Osteoblast (primary cell): ENCODE measurements around the gene KRT4. TPM values are rescaled to one million over a fixed set of nuclear protein-coding genes. Genes with fewer than 3 reads are reported as not detected.
A peak's percentile ranks its signal among the peaks of the same experiment; 100 is the strongest.

Experiments used
- DNase-seq: peaks from one replicate; pipeline ENCODE4 v3.0.0; 2011; ENCODE audit warnings: low spot score, mixed read lengths; ENCODE audit not compliant: insufficient read length; ENCODE audit errors: missing footprints
- H2AFZ ChIP-seq: 2 replicates; pipeline ENCODE4 v1.6.0; 2011; ENCODE audit warnings: mild to moderate bottlenecking, low read length
- H3K27ac ChIP-seq: 2 replicates; pipeline ENCODE4 v1.5.1; 2011; ENCODE audit warnings: mild to moderate bottlenecking, low read depth, low read length, moderate library complexity
- H3K27me3 ChIP-seq: 2 replicates; pipeline ENCODE4 v1.6.0; 2012; ENCODE audit warnings: mild to moderate bottlenecking, control low read depth, inconsistent platforms, low read length, moderate library complexity; ENCODE audit not compliant: insufficient read depth
- H3K36me3 ChIP-seq: 2 replicates; pipeline ENCODE4 v1.5.1; 2011; ENCODE audit warnings: mild to moderate bottlenecking, low read length, control low read depth, moderate library complexity; ENCODE audit not compliant: insufficient read depth
- H3K4me1 ChIP-seq: 2 replicates; pipeline ENCODE4 v1.5.1; 2011; ENCODE audit warnings: mild to moderate bottlenecking, low read length, control low read depth, moderate library complexity; ENCODE audit not compliant: insufficient read depth
- H3K4me2 ChIP-seq: 2 replicates; pipeline ENCODE4 v1.6.0; 2011; ENCODE audit warnings: mild to moderate bottlenecking, low read length; ENCODE audit not compliant: insufficient read depth
- H3K4me3 ChIP-seq: fragments of 200-600 bp; sonication (generic); 3 replicates; pipeline ENCODE4 v1.5.1; 2012; ENCODE audit warnings: mild to moderate bottlenecking, low read length, inconsistent platforms; ENCODE audit not compliant: insufficient read depth
- H3K79me2 ChIP-seq: 2 replicates; pipeline ENCODE4 v1.6.0; 2012; ENCODE audit warnings: mild to moderate bottlenecking, low read length, control low read depth, inconsistent platforms; ENCODE audit not compliant: insufficient read depth
- H3K9me3 ChIP-seq: 2 replicates; pipeline ENCODE4 v1.5.1; 2011; ENCODE audit warnings: low read depth, low read length, control low read depth
- H4K20me1 ChIP-seq: 2 replicates; pipeline ENCODE4 v1.6.0; 2012; ENCODE audit warnings: mild to moderate bottlenecking, low read length, control low read depth; ENCODE audit not compliant: insufficient read depth
- total RNA-seq: library from RNA; depleted of rRNA; stranded (reverse); fragments of >200 nt; gene quantifications from 2 replicates; pipeline ENCODE4 v1.2.3, GENCODE V29; 2012
- TF ChIP-seq, protein P1 (sequence below): IDR thresholded peaks from 2 replicates; pipeline ENCODE4 v1.5.1; 2011; ENCODE audit warnings: mild to moderate bottlenecking, low read depth, low read length, moderate library complexity; ENCODE audit errors: extremely low read depth

The KRT4 gene
- total RNA-seq, 1 donor = not detected

GRCh38 chr12:52789637-52790426, 24.1 kb downstream of the KRT4 start:
- Histone ChIP-seq H3K27me3 (peaks cover 54% of the 10 kb centered on the region), H3K4me1 (no peaks in the 10 kb centered on the region), H3K4me3 (no peak overlapping the region), H3K79me2 (no peaks in the 10 kb centered on the region), H3K36me3 (no peaks in the 10 kb centered on the region), H4K20me1 (no peaks in the 10 kb centered on the region), H3K27ac (no peak overlapping the region), H2AFZ (no peak overlapping the region), H3K4me2 (no peak overlapping the region), H3K9me3 (no peaks in the 10 kb centered on the region)
- TF ChIP-seq, protein P1, sequence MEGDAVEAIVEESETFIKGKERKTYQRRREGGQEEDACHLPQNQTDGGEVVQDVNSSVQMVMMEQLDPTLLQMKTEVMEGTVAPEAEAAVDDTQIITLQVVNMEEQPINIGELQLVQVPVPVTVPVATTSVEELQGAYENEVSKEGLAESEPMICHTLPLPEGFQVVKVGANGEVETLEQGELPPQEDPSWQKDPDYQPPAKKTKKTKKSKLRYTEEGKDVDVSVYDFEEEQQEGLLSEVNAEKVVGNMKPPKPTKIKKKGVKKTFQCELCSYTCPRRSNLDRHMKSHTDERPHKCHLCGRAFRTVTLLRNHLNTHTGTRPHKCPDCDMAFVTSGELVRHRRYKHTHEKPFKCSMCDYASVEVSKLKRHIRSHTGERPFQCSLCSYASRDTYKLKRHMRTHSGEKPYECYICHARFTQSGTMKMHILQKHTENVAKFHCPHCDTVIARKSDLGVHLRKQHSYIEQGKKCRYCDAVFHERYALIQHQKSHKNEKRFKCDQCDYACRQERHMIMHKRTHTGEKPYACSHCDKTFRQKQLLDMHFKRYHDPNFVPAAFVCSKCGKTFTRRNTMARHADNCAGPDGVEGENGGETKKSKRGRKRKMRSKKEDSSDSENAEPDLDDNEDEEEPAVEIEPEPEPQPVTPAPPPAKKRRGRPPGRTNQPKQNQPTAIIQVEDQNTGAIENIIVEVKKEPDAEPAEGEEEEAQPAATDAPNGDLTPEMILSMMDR = no peak
- DNase-seq = peak; percentile 61

GRCh38 chr12:52788876-52789636, 24.9 kb downstream of the KRT4 start:
- peaks cover 57% of the 10 kb centered on the region for H3K27me3 ChIP-seq
- no peak overlapping the region for H3K4me2 ChIP-seq
- no peak overlapping the region for H3K4me3 ChIP-seq
- no peaks in the 10 kb centered on the region for H3K4me1 ChIP-seq
- no peak for DNase-seq
- H3K27ac ChIP-seq = no peak overlapping the region
- no peaks in the 10 kb centered on the region for H3K36me3 ChIP-seq
- H3K9me3 ChIP-seq = no peaks in the 10 kb centered on the region
- H2AFZ ChIP-seq = no peak overlapping the region
- H4K20me1 ChIP-seq = no peaks in the 10 kb centered on the region
- TF ChIP-seq, protein P1 = no peak
- H3K79me2 ChIP-seq = no peaks in the 10 kb centered on the region

DNA sequence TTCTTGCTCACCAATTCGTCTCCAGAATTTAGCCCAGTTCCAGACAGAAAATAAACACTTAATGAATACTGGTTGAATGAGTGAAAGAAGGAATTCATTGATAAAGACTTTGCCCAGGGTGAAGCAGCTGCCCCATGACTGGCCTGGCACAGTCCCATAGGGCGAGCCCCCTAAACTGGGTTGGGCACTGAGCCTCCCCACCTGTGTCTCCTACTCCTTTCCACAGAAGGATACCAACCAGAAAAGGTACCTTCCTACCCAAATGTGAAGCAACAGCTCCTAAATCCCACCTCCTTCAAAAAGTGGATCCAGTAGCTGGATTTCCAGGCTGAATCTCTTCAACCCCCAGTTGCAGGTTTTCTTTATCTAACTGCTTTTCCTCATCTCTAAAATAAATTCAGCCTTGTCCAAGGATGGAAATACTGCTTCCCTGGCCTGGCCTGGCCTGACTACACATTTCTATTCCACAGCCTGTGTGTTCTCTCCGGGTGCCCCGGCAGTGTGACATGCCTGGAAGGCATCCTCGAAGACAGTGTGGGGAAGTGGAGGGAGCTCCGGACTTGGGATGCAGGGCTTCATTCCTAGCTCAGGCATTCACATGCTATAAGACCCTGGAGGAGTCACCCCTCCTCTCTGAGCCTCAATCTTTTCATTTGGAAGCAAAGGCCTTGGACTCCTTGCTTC, 25.6 kb downstream of the KRT4 start:
- DNase-seq = no peak
- no peaks in the 10 kb centered on the region for H3K79me2 ChIP-seq
- H3K27me3 ChIP-seq = peaks cover 64% of the 10 kb centered on the region
- no peaks in the 10 kb centered on the region for H3K9me3 ChIP-seq
- H4K20me1 ChIP-seq = no peaks in the 10 kb centered on the region
- H3K4me2 ChIP-seq = no peak overlapping the region
- no peaks in the 10 kb centered on the region for H3K36me3 ChIP-seq
- H2AFZ ChIP-seq = no peak overlapping the region
- H3K4me1 ChIP-seq = no peaks in the 10 kb centered on the region
- no peak overlapping the region for H3K27ac ChIP-seq
- TF ChIP-seq, protein P1 = no peak
- H3K4me3 ChIP-seq = no peak overlapping the region
